Retinal pigment epithelial cell (primary cell): Measurements from ENCODE around the gene OXCT2.

ENCODE experiments used
- DNase-seq: peaks from one replicate; pipeline ENCODE4 v3.0.0-alpha.2; 2010; ENCODE audit warnings: low read depth
- H3K4me3 ChIP-seq: 2 replicates; pipeline ENCODE4 v1.5.1; 2011; ENCODE audit warnings: mild to moderate bottlenecking, low read length, control low read depth, moderate library complexity
- CTCF ChIP-seq: conservative IDR thresholded peaks from 2 replicates; pipeline ENCODE4 v1.5.1; 2011; ENCODE audit warnings: low read depth, low read length, control low read depth, inconsistent platforms

OXCT2 gene

GRCh38 chr1:39729842-39730241 is 41.3 kb downstream of the OXCT2 start:
- H3K4me3 ChIP-seq = no peak overlapping the region
- no peak for DNase-seq
- no peak for TF ChIP-seq CTCF

- TF ChIP-seq CTCF = no peak
- no peak overlapping the region for H3K4me3 ChIP-seq
- no peak for DNase-seq
Measured at GRCh38 chr1:39729030-39729429, 42.1 kb downstream of the OXCT2 start.

GRCh38 chr1:39727932-39728317 is 43.2 kb downstream of the OXCT2 start:
- DNase-seq = no peak
- H3K4me3 ChIP-seq = no peak overlapping the region
- no peak for TF ChIP-seq CTCF

- no peak for DNase-seq
- TF ChIP-seq CTCF = no peak
- H3K4me3 ChIP-seq = no peak overlapping the region
Measured at GRCh38 chr1:39727221-39727931, 43.8 kb downstream of the OXCT2 start.

- no peak for DNase-seq
- TF ChIP-seq CTCF = no peak
- no peak overlapping the region for H3K4me3 ChIP-seq
Measured at GRCh38 chr1:39726600-39726999, 44.5 kb downstream of the OXCT2 start.

- H3K4me3 ChIP-seq = no peak overlapping the region
- DNase-seq = no peak
Measured at GRCh38 chr1:39722495-39722894, 48.7 kb downstream of the OXCT2 start.

More at GRCh38 chr1:39722495-39722894, 48.7 kb downstream of the OXCT2 start:
- TF ChIP-seq CTCF = no peak
